T-helper 22 cell (primary cell): ENCODE data around the gene PNPLA1.

Source experiments
- DNase-seq: peaks from one replicate; pipeline ENCODE4 v3.0.0-alpha.2; 2020; ENCODE audit warnings: low read depth

Gene PNPLA1

DNA sequence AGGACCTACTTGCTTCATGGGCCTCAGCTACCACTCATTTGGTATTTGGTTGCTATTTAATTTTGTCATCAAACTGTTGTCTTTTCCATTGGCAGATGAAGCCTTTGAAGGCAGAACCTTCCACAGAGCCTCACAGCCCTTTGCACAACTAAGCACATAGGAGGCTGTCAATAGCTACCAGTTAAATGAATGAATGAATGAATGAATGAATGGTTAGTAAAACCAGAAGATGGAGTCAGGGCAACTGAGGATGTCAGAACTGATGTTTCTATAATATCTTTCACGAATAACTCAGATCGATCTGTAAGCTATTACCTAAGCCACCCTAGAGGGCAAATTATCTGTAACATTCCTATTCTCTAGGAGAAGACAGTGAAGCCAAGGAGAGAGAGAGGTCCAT lies 47.8 kb downstream of the PNPLA1 start:
- no peak for DNase-seq

- DNase-seq: no peak
These were observed 49.0 kb downstream of the PNPLA1 start for GRCh38 chr6:36318690-36319435.

DNA sequence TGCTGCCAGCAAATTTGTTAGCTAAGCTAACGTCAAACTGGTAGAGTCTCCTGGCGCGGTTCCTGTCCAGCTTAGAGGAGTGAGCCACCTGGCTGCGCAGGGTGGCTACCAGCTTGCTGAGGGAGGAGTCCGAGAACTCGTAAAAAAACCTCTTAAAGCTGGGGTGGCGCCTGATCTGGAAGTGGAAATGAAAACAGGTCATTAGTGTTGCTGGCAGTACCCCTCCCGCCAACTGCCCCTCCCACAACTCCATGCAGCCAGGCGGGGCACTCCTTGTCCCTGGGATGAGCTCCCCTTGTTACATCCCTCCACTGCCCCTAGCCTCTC lies 49.5 kb downstream of the PNPLA1 start:
- no peak for DNase-seq

- no peak for DNase-seq
These were observed 50.0 kb downstream of the PNPLA1 start for GRCh38 chr6:36319821-36320220.

GRCh38 chr6:36320475-36320874 lies 50.6 kb downstream of the PNPLA1 start:
- DNase-seq: no peak

DNA sequence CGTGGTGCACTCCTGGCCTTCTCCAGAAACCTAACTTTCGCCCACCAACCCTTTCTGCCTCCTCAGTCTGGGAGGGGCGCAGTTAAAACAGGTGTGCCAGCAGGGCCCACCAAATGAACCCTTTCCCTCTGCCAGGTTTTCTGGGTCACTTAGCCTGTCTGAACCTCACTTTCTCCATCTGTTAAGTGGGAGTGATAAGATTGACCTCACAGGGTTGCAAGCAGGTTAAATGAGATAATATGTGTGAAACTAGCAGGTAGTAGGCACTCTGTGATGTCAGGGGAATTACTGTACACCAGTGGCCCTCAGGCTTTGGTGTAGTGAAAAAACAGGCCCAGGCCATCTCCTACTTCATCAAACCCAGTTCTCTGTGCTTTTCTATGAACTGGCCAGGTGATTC lies 52.7 kb downstream of the PNPLA1 start:
- no peak for DNase-seq

GRCh38 chr6:36323062-36323461 lies 53.2 kb downstream of the PNPLA1 start:
- no peak for DNase-seq

- DNase-seq: no peak
These were observed 54.3 kb downstream of the PNPLA1 start for GRCh38 chr6:36324191-36324590.

DNA sequence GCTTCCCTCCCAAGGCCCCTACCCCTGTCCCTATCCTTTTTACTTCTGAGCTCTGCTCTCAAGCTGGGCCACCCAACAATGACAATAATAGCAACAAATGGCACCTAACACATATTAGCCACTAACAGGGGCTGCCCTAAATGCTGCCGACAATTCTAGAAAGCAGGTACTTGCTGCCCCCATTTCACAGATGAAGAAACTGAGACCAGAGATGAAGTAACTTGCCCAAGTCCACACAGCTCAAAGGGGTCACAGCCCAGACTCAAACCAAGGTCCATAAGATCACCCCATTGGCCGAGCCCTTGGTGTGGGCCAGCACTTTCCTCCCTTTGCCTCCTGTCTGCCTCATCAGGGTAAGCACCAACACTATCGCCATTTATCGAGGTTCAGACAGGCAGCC lies 54.9 kb downstream of the PNPLA1 start:
- DNase-seq: no peak

DNA sequence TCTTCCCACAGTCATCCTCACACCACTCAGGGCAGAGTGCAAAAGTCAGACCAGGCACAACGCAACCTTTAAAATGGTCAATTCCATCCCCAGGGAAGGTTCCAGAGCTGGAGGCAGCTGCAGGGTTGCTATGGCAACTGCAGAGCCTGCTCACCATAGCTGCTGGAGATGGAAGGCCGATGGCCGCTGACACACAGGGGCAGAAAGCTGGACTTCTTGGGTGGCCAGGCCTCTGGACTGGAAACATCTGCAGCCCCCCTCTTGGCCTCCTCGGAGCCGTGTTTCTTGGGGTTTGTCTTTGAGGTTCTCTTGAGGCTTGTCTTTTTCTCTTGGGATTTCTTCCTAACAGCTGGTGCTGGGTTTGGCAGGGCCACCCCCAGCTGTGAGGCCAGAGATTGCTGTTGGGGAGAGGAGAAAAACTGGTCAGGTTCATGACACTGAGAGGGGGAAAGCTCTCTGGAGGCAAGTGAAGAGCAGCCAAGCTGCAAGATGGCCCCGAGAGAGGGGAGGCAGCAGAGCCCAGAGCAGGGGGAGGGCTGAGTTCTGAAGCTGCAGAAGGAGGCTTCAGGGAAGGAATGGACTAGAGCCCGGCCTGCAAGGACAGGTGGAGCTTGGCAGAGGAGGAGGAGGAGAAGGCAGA lies 56.6 kb downstream of the PNPLA1 start:
- DNase-seq: no peak

DNA sequence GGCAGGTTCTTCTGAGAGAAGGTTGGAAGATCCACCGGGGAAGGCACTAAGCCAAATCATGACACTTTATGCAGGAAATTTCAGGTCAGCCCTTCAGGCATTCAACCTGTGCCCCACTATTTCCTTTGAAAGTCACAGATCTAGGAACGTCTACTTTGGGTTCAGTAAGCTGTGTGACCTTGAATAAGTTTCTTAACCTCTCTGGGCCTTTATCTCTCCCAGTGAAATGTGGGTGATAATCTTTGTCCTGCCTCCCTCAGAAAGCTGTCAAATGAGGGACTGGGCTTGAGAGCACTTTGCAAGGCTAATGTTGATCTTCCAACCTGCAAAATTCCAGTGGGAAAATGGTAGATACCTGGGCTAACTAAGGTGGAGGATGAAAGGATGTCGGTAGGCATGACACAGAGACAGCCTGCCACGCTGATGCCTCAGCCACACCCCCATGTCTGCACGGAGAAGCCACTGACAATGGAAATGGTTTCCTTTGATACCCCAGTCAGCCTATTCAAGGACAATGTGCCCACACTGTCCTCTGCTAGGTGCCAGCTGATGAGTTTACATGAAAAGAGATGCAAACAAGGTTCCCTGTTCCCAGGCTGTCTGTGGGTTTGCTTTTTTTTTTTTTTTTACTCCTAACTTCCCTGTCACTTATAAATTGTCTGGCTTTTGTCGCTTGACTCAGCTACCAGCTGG lies 57.5 kb downstream of the PNPLA1 start:
- no peak for DNase-seq

DNA sequence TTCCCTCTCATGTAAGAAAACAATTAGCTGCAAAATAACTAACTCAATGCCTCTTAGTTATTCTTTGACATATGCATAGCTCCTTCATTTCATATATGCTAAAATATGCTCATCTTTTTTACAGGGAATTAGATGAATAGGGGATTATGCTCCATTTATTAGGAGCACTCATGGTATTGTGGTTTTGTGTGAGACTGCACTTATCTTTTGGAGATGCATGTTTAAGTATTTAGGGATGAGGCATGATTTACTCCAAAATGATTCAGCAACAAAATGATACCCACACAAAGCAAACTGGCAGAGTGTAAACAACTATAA lies 58.0 kb downstream of the PNPLA1 start:
- DNase-seq: no peak

- no peak for DNase-seq
These were observed 58.7 kb downstream of the PNPLA1 start for GRCh38 chr6:36328600-36328999.

GRCh38 chr6:36329798-36330291 lies 60.0 kb downstream of the PNPLA1 start:
- no peak for DNase-seq

DNA sequence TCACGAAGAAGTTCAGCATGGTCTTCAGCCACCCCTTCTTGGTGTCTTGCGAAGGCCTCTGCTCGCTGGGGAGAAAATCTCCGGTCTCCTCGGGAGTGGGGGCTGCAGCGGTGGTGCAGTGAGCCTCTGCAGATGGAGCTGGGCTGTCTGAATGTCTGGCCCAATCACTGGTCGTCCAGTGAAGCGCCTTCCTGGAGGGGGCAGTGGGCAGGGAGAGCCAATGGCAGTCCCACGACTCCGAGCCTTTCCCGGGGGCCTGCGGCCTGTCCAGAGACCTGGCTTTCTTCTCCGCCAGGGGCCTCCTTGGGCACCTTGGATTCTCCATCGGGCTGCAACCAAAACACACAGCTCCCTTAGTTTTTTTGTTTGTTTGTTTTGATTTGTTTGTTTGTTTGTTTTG lies 60.5 kb downstream of the PNPLA1 start:
- DNase-seq: no peak

DNA sequence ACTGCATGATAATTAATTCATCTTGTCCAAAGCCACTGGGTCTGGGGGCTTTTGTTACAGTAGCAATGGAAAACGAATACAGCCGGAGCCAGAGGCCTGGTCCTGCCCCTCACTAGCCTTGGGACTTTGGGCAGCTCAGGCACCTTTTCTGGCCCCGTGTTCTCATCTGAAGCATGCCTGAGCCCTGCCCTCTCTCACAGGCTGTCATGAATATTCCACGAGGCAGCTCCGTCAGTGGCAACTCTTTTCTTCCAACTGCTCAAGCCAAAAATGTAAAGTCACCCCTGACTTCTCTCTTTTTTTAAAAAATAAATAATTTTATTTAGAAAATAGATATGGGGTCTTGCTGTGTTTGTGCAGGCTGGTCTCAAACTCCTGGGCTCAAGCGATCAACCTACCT lies 61.5 kb downstream of the PNPLA1 start:
- no peak for DNase-seq

GRCh38 chr6:36333171-36333895 lies 63.5 kb downstream of the PNPLA1 start:
- DNase-seq: no peak

DNA sequence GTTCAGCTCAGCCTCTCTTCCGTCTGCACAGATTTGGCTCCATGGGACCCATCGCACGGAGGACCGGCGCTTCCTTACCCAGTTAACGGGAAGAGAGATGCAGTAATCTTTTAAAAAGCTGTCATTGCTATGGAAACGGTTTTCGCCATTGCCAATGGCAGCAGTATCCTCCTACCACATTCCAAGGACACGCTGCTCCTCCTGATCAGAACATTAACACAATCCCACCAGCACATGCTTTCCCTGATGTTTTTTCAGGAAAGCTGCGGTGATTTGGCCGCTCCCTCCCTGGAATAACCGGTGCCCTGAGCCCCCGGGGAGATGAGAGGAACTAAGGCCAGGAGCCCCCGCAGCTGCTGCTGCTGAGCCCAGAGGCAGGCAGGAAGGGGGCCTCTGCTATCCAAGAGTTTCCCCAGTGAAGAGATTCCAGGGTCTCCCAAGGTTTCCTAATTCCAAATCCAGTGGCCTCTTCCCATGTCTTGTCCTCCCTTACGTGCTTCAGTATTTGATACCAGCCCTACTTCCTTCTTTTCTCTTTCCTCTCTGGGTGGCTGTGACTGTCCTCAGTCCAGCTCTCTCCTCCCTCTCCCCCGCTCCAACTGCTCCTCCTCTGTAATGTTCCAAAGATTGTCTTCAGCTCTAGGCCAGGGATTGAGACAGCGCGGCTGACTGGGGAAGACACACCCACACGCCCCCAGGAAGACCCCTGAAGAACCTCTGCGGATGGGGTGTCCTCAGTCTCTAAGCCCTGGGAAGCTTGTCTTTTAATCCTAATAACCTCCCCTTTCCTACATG lies 64.3 kb downstream of the PNPLA1 start:
- DNase-seq: no peak

GRCh38 chr6:36334832-36335459 lies 65.1 kb downstream of the PNPLA1 start:
- DNase-seq: no peak

- DNase-seq: no peak
These were observed 65.8 kb downstream of the PNPLA1 start for GRCh38 chr6:36335465-36336207.

DNA sequence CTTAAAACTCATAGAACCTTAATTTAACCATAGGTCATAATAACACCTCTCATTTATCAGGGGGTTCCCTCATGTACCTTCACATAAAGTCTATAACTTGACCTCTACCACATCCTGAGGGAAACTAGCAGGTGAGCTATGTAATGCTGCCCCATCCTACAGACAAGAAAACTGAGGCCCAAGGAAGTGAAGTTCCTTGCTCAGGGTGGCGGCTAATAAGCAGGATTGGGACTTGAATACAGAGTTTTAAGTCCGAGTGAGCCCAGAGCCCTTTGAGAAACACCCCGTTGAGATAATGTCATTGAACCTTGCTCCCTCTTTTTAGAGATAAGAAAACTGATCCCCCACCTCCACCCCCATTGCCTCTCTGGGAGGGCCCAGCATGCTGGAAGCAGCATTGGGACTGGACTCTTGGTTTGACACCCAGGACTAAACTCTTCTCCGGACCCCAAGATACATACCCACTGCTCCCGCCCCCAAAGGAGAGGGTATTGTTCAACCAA lies 66.4 kb downstream of the PNPLA1 start:
- no peak for DNase-seq
